Hematopoietic multipotent progenitor cell treated with erythropoietin and hydrocortisone succinate and interleukin-3 and kit ligand, for 15 days (in vitro differentiated cells): ENCODE measurements around the gene ZDHHC1.

ENCODE experiments used
- DNase-seq: peaks from one replicate; pipeline ENCODE4 v3.0.0-alpha.2; 2015; ENCODE audit warnings: low spot score

The ZDHHC1 gene

GRCh38 chr16:67409631-67410030, 6.6 kb downstream of the ZDHHC1 start:
- no peak for DNase-seq

- no peak for DNase-seq
Measured at GRCh38 chr16:67407788-67408452, 8.4 kb downstream of the ZDHHC1 start.

GRCh38 chr16:67407176-67407787, 9.0 kb downstream of the ZDHHC1 start:
- DNase-seq = no peak

- no peak for DNase-seq
Measured at GRCh38 chr16:67406111-67406971, 9.9 kb downstream of the ZDHHC1 start.

- DNase-seq = no peak
Measured at GRCh38 chr16:67405336-67405735, 10.9 kb downstream of the ZDHHC1 start.

- DNase-seq = no peak
Measured at GRCh38 chr16:67404740-67405226, 11.5 kb downstream of the ZDHHC1 start.

- no peak for DNase-seq
Measured at GRCh38 chr16:67403976-67404555, 12.2 kb downstream of the ZDHHC1 start.

GRCh38 chr16:67400901-67401300, 15.4 kb downstream of the ZDHHC1 start:
- DNase-seq = no peak

- no peak for DNase-seq
Measured at GRCh38 chr16:67399749-67400704, 16.2 kb downstream of the ZDHHC1 start.

GRCh38 chr16:67399218-67399733, 17.0 kb downstream of the ZDHHC1 start:
- peak; percentile 25 for DNase-seq

- DNase-seq = no peak
Measured at GRCh38 chr16:67398546-67399217, 17.6 kb downstream of the ZDHHC1 start.

GRCh38 chr16:67397812-67398545, 18.3 kb downstream of the ZDHHC1 start:
- DNase-seq = no peak

- no peak for DNase-seq
Measured at GRCh38 chr16:67397036-67397801, 19.1 kb downstream of the ZDHHC1 start.

GRCh38 chr16:67396159-67397035, 19.9 kb downstream of the ZDHHC1 start:
- DNase-seq = no peak

- DNase-seq = no peak
Measured at GRCh38 chr16:67395458-67396158, 20.7 kb downstream of the ZDHHC1 start.

- DNase-seq = no peak
Measured at GRCh38 chr16:67395105-67395457, 21.2 kb downstream of the ZDHHC1 start.
